Thoracic aorta (tissue), 2 donors: ENCODE data around the gene AFG1L. TPM values are rescaled to one million over a fixed set of nuclear protein-coding genes. Genes with fewer than 3 reads are reported as not detected.

Experiments
- ATAC-seq: fragments of 150-250 bp; one replicate; pipeline ENCODE4 v1.8.0; 2017; ENCODE audit warnings: low read depth; ENCODE audit not compliant: insufficient number of reproducible peaks, low FRiP score
- DNase-seq: peaks from one replicate; pipeline ENCODE4 v3.0.0-alpha.2; 2020; ENCODE audit warnings: low spot score
- H3K27ac ChIP-seq, 2 donors: fragments of 200-600 bp; sonication (generic); 1 replicate in 1 of 2; 2 replicates in 1 of 2; pipeline ENCODE4 v1.5.1; 2016; ENCODE audit warnings: mild to moderate bottlenecking in 2 of 2, moderate library complexity in 2 of 2
- H3K27me3 ChIP-seq: fragments of 200-600 bp; sonication (generic); replicated peaks from 2 replicates; pipeline ENCODE4 v1.6.0; 2016; ENCODE audit warnings: mild to moderate bottlenecking; ENCODE audit not compliant: insufficient read depth
- H3K36me3 ChIP-seq: fragments of 200-600 bp; sonication (generic); one replicate; pipeline ENCODE4 v1.5.1; 2016
- H3K4me1 ChIP-seq, 2 donors: fragments of 200-600 bp; sonication (generic); 1 replicate in 1 of 2; 2 replicates in 1 of 2; pipeline versions ENCODE4 v1.5.1 to v1.6.0; 2016; ENCODE audit warnings: low read depth in 2 of 2, mild to moderate bottlenecking in 1 of 2; ENCODE audit not compliant: control insufficient read depth in 1 of 2
- H3K4me3 ChIP-seq: fragments of 200-600 bp; sonication (generic); 2 replicates; pipeline ENCODE4 v1.5.1; 2016; ENCODE audit warnings: mild to moderate bottlenecking
- H3K9me3 ChIP-seq: fragments of 200-600 bp; sonication (generic); 2 replicates; pipeline ENCODE4 v1.5.1; 2016
- total RNA-seq, 2 donors: library from RNA; depleted of rRNA; stranded (reverse); fragments of >200 nt; gene quantifications; one replicate each; pipeline versions ENCODE4 v1.1.0 to v1.2.3, GENCODE V29; 2016
- TF ChIP-seq, protein P1 (sequence below): fragments of 200-600 bp; sonication (generic); IDR thresholded peaks from one replicate; pipeline ENCODE4 v1.5.1; 2019; ENCODE audit warnings: antibody characterized with exemption

AFG1L gene
- total RNA-seq, 2 donors from 2014 or later, result 1.7 to 21.7 TPM

- DNase-seq (no peak), ATAC-seq (no peak)
- no peaks in the 10 kb centered on the region for H3K4me1 ChIP-seq
- TF ChIP-seq, protein P1, sequence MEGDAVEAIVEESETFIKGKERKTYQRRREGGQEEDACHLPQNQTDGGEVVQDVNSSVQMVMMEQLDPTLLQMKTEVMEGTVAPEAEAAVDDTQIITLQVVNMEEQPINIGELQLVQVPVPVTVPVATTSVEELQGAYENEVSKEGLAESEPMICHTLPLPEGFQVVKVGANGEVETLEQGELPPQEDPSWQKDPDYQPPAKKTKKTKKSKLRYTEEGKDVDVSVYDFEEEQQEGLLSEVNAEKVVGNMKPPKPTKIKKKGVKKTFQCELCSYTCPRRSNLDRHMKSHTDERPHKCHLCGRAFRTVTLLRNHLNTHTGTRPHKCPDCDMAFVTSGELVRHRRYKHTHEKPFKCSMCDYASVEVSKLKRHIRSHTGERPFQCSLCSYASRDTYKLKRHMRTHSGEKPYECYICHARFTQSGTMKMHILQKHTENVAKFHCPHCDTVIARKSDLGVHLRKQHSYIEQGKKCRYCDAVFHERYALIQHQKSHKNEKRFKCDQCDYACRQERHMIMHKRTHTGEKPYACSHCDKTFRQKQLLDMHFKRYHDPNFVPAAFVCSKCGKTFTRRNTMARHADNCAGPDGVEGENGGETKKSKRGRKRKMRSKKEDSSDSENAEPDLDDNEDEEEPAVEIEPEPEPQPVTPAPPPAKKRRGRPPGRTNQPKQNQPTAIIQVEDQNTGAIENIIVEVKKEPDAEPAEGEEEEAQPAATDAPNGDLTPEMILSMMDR, result no peak
- H3K9me3 ChIP-seq, result no peaks in the 10 kb centered on the region
- H3K27me3 ChIP-seq, result no peaks in the 10 kb centered on the region
- H3K36me3 ChIP-seq, result no peaks in the 10 kb centered on the region
- H3K4me3 ChIP-seq, result no peak overlapping the region
- H3K27ac ChIP-seq, result no peak overlapping the region
Observed at GRCh38 chr6:108275976-108276375, 18.9 kb upstream of the AFG1L start.

DNA sequence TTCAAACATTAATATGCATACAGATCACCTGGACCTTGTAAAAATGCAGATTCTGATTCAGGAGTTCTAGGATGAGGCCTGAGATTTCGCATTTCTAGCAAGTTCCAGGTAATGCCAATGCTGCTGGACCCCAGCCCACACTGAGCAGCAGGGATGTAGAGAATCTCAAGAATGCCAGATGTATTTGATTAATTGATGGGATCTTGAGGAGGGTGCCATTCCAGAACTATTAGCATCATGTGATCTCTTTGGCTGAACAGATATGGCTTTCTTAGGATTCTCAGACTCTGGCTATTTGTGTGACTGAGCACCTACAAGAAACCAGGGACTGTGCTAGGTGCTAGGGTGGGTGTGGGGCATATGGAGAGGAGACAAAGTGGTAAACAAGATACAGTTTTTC, 17.6 kb upstream of the AFG1L start:
- DNase-seq, result no peak
- Histone ChIP-seq H3K9me3 (no peaks in the 10 kb centered on the region), H3K4me3 (no peak overlapping the region), H3K36me3 (no peaks in the 10 kb centered on the region), H3K27me3 (no peaks in the 10 kb centered on the region), H3K4me1 (no peaks in the 10 kb centered on the region), H3K27ac (no peak overlapping the region)
- no peak for ATAC-seq
- TF ChIP-seq, protein P1, result no peak

GRCh38 chr6:108277831-108278230, 17.0 kb upstream of the AFG1L start:
- Histone ChIP-seq H3K9me3 (no peaks in the 10 kb centered on the region), H3K27ac (no peak overlapping the region), H3K27me3 (no peaks in the 10 kb centered on the region), H3K4me3 (no peak overlapping the region), H3K36me3 (no peaks in the 10 kb centered on the region), H3K4me1 (no peaks in the 10 kb centered on the region)
- DNase-seq (no peak), ATAC-seq (no peak)
- TF ChIP-seq, protein P1, result no peak

DNA sequence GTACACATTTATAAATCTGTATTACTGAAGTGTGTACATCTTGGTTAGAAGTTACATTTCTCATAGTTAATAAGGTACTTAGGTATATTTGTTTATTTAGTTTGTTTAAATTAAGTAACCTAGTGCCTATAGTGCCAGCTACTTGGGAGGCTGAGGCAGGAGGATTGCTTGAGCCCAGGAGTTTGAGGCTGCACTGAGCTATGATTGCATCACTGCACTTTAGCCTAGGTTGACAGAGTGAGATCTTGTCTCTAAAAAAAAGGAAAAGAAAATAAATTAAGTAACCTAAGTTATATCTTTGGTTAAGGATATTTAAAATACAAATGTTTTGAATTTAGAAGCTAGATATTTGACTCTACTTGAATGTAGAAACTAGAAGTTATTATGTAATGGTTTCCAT, 9.5 kb upstream of the AFG1L start:
- H3K4me1 ChIP-seq, result no peaks in the 10 kb centered on the region

GRCh38 chr6:108286366-108286765, 8.5 kb upstream of the AFG1L start:
- Histone ChIP-seq H3K9me3 (no peaks in the 10 kb centered on the region), H3K4me3 (no peak overlapping the region), H3K27ac (no peak overlapping the region), H3K36me3 (no peaks in the 10 kb centered on the region), H3K4me1 (no peaks in the 10 kb centered on the region), H3K27me3 (no peaks in the 10 kb centered on the region)
- no peak for DNase-seq
- no peak for ATAC-seq
- TF ChIP-seq, protein P1, result no peak

More for the DNA sequence above, 9.5 kb upstream of the AFG1L start:
- H3K27ac ChIP-seq, result no peak overlapping the region
- ATAC-seq (no peak), DNase-seq (no peak)
- no peaks in the 10 kb centered on the region for H3K27me3 ChIP-seq
- TF ChIP-seq, protein P1, result no peak
- H3K4me3 ChIP-seq, result no peak overlapping the region
- H3K36me3 ChIP-seq, result no peaks in the 10 kb centered on the region
- no peaks in the 10 kb centered on the region for H3K9me3 ChIP-seq
